ENCODE results near the gene SLC24A3.

The SLC24A3 gene

DNA sequence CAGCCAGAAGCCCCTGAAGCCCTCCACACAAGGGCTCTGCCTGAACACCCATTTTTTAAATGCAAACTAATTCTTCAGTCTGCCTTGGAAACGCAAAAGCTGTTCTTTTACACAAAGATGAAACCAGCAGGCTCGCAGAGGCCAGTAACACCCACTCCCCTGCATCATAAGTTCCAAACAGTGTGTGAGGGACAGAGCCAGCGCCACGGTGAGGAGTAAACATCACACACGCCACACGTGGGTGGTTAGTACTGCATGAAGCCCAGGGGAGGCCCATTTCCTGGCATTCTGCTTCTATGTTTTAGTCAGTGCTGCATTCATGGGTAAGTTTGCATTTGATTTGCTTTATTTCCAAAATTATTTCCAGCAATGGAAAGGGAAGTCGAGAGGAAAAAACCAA, 327.9 kb downstream of the SLC24A3 start:
- DNase-seq (ENCODE audit: low read depth) = no peak
- no peak overlapping the region for H3K4me3 ChIP-seq (ENCODE audit: low read length)
- TF ChIP-seq, protein P1, sequence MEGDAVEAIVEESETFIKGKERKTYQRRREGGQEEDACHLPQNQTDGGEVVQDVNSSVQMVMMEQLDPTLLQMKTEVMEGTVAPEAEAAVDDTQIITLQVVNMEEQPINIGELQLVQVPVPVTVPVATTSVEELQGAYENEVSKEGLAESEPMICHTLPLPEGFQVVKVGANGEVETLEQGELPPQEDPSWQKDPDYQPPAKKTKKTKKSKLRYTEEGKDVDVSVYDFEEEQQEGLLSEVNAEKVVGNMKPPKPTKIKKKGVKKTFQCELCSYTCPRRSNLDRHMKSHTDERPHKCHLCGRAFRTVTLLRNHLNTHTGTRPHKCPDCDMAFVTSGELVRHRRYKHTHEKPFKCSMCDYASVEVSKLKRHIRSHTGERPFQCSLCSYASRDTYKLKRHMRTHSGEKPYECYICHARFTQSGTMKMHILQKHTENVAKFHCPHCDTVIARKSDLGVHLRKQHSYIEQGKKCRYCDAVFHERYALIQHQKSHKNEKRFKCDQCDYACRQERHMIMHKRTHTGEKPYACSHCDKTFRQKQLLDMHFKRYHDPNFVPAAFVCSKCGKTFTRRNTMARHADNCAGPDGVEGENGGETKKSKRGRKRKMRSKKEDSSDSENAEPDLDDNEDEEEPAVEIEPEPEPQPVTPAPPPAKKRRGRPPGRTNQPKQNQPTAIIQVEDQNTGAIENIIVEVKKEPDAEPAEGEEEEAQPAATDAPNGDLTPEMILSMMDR (IDR thresholded peaks at IDR 0.05; ENCODE audit: insufficient read depth, low read depth, low read length, missing control alignments) = no peak

DNA sequence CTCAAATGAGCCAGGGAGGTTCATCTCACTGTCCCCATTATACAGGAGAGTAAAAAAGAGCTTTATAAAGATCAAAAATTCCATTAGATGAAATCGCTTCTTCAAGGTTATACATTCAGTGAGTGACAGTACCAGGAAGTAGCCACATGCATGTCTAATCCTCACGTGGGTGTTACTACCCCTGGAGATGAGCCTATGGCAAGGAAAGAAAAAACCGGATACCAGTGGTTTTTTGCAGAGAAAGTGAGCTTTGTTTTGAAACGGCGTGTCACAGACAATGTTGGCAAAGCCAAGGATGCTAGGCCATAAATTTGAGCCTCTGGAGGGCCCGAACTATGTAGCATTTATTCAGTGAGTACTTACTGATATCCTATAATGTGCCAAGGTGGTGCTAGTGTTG, 330.7 kb downstream of the SLC24A3 start:
- no peak for DNase-seq (ENCODE audit: low read depth)
- TF ChIP-seq, protein P1 (IDR thresholded peaks at IDR 0.05; ENCODE audit: insufficient read depth, low read depth, low read length, missing control alignments) = no peak
- H3K4me3 ChIP-seq (ENCODE audit: low read length) = no peak overlapping the region

DNA sequence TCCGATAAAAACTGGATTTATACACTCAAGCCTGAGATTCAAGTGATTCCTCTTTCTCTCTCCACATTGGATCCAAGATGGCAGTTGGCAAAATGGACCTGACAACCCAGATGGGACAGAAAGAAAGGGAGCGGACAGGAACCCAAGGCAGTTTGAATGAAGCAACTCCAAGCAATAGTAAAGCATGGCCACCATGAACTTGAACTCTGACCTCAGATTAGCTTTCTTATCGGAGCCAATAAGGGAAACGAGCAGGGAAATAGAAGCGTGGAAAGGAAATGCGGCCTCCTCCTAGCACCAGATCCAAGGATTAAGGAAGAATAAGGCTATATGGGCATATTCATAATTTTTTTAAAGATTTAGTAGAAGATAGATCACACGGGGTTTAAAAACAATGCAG, 332.2 kb downstream of the SLC24A3 start:
- TF ChIP-seq, protein P1 (IDR thresholded peaks at IDR 0.05; ENCODE audit: insufficient read depth, low read depth, low read length, missing control alignments) = no peak
- H3K4me3 ChIP-seq (ENCODE audit: low read length) = no peak overlapping the region
- no peak for DNase-seq (ENCODE audit: low read depth)

DNA sequence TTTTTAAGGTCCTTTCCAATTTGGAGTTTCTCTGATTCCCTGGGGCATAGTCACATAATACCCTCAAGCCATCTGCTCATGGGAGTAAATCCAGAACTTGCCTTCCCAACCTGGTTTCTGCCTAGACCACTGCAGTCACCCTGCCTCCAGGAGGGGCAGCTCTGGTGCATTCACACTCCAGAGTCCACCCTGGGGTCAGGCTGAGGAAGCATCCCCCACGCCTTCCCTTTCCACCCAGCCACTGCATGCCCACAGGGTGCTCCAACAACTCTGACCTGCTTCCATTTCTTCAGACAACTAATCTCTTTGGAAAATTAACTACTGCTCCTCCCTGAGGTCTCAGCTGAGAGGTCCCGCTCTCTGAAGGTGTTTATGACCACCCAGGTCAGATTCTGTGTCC, 334.2 kb downstream of the SLC24A3 start:
- no peak for DNase-seq (ENCODE audit: low read depth)
- H3K4me3 ChIP-seq (ENCODE audit: low read length) = no peak overlapping the region
- TF ChIP-seq, protein P1 (IDR thresholded peaks at IDR 0.05; ENCODE audit: insufficient read depth, low read depth, low read length, missing control alignments) = no peak

DNA sequence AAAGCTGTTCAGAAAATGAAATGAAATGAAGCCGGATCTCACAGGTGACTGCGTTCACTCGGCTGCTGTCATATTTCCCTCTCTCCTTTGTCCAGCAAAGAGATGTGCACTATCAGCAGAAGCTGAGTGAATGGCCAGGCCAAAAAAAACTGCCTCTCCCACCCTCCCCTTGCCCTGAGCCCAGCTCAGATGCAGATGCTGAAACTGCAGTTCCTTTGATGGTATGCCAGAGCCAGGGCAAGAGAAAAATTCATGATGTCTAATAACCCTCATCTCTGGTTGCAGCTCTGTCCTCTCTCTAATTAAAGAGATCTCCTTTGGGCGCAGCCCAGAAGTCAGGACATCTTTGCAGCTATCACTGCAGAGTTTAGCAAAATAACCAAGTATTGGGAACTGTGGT, 335.1 kb downstream of the SLC24A3 start:
- DNase-seq (ENCODE audit: low read depth) = no peak
- TF ChIP-seq, protein P1 (IDR thresholded peaks at IDR 0.05; ENCODE audit: insufficient read depth, low read depth, low read length, missing control alignments) = no peak
- no peak overlapping the region for H3K4me3 ChIP-seq (ENCODE audit: low read length)

DNA sequence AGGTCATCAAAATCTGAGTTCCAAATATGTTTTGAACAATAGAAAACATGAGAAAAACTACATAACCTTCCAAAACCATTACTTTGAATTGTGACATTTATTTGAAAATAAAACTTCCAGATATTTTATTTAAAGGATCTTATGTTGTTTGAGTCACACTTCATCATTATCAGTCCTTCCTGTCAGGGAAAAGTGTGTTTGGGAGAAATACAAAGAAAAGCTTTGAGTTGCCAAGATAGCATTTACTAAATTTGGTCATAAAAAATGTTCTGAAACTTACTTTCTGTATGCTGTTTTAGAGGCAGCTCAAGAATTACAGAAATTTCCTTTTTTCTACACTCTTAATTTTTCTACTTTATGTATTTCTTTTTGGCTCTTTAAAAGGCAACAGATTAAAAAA, 337.5 kb downstream of the SLC24A3 start:
- H3K4me3 ChIP-seq (ENCODE audit: low read length) = no peak overlapping the region
- no peak for DNase-seq (ENCODE audit: low read depth)
- TF ChIP-seq, protein P1 (IDR thresholded peaks at IDR 0.05; ENCODE audit: insufficient read depth, low read depth, low read length, missing control alignments) = no peak
